Chondrocyte (in vitro differentiated cells): Measurements from ENCODE around the gene ALPK3. TPM values are rescaled to one million over a fixed set of nuclear protein-coding genes. Genes with fewer than 3 reads are reported as not detected.

Source experiments
- DNase-seq: peaks from one replicate; pipeline ENCODE4 v3.0.0; 2021; ENCODE audit warnings: mixed read lengths, low spot score
- H3K27ac Mint-ChIP-seq: one replicate; pipeline ENCODE4 v1.8.0; 2021; ENCODE audit warnings: mild to moderate bottlenecking, moderate library complexity, mixed read lengths; ENCODE audit not compliant: unreplicated experiment
- H3K27me3 Mint-ChIP-seq: 2 replicates; pipeline ENCODE4 v1.8.0; 2021; ENCODE audit warnings: low read depth, mixed read lengths
- H3K36me3 Mint-ChIP-seq: 2 replicates; pipeline ENCODE4 v1.8.0; 2021; ENCODE audit warnings: low read depth, mixed read lengths
- H3K4me1 Mint-ChIP-seq: 2 replicates; pipeline ENCODE4 v1.8.0; 2021; ENCODE audit warnings: low read depth, mild to moderate bottlenecking, mixed read lengths
- H3K4me3 Mint-ChIP-seq: one replicate; pipeline ENCODE4 v1.8.0; 2021; ENCODE audit warnings: mild to moderate bottlenecking, moderate library complexity, mixed read lengths; ENCODE audit not compliant: unreplicated experiment
- H3K9me3 Mint-ChIP-seq: 2 replicates; pipeline ENCODE4 v1.8.0; 2021; ENCODE audit warnings: low read depth, mixed read lengths
- CTCF ChIP-seq: fragments of 200-600 bp; sonication (generic); IDR thresholded peaks from 2 replicates; pipeline ENCODE4 v1.5.0; 2021; ENCODE audit warnings: antibody characterized with exemption, mild to moderate bottlenecking, moderate library complexity
- total RNA-seq: library from RNA; stranded (reverse); gene quantifications from 3 replicates; pipeline ENCODE4 v1.2.1, GENCODE V29; 2021

The ALPK3 gene
- total RNA-seq, 1 donor from 2014 or later = 6.4 TPM

GRCh38 chr15:84790676-84791075 is 26.5 kb upstream of the ALPK3 start:
- DNase-seq = no peak
- H3K4me1 Mint-ChIP-seq = peaks cover 45% of the 10 kb centered on the region
- H3K9me3 Mint-ChIP-seq = peaks cover 3% of the 10 kb centered on the region
- H3K4me3 Mint-ChIP-seq = no peak overlapping the region
- H3K27me3 Mint-ChIP-seq = no peaks in the 10 kb centered on the region
- peak overlapping the region; percentile 1 for H3K27ac Mint-ChIP-seq
- TF ChIP-seq CTCF = no peak
- peaks cover 15% of the 10 kb centered on the region for H3K36me3 Mint-ChIP-seq

GRCh38 chr15:84791763-84792162 is 25.4 kb upstream of the ALPK3 start:
- Mint-ChIP-seq H3K36me3 (peaks cover 17% of the 10 kb centered on the region), H3K27me3 (no peaks in the 10 kb centered on the region), H3K4me1 (peaks cover 44% of the 10 kb centered on the region), H3K27ac (peak overlapping the region; percentile 42), H3K4me3 (no peak overlapping the region), H3K9me3 (peaks cover 3% of the 10 kb centered on the region)
- TF ChIP-seq CTCF = no peak
- no peak for DNase-seq

GRCh38 chr15:84793431-84794161 is 23.6 kb upstream of the ALPK3 start:
- Mint-ChIP-seq H3K4me3 (no peak overlapping the region), H3K9me3 (peaks cover 3% of the 10 kb centered on the region), H3K27ac (no peak overlapping the region), H3K27me3 (no peaks in the 10 kb centered on the region), H3K36me3 (peaks cover 25% of the 10 kb centered on the region), H3K4me1 (peaks cover 42% of the 10 kb centered on the region)
- DNase-seq = no peak
- TF ChIP-seq CTCF = no peak

GRCh38 chr15:84794162-84794547 is 23.0 kb upstream of the ALPK3 start:
- H3K27ac Mint-ChIP-seq = no peak overlapping the region
- peaks cover 3% of the 10 kb centered on the region for H3K9me3 Mint-ChIP-seq
- no peaks in the 10 kb centered on the region for H3K27me3 Mint-ChIP-seq
- peaks cover 29% of the 10 kb centered on the region for H3K36me3 Mint-ChIP-seq
- TF ChIP-seq CTCF = no peak
- no peak overlapping the region for H3K4me3 Mint-ChIP-seq
- no peak for DNase-seq
- peaks cover 42% of the 10 kb centered on the region for H3K4me1 Mint-ChIP-seq

- no peak for TF ChIP-seq CTCF
- H3K27me3 Mint-ChIP-seq = no peaks in the 10 kb centered on the region
- H3K27ac Mint-ChIP-seq = no peak overlapping the region
- H3K4me3 Mint-ChIP-seq = no peak overlapping the region
- peaks cover 42% of the 10 kb centered on the region for H3K4me1 Mint-ChIP-seq
- H3K36me3 Mint-ChIP-seq = peaks cover 37% of the 10 kb centered on the region
- no peak for DNase-seq
- peaks cover 3% of the 10 kb centered on the region for H3K9me3 Mint-ChIP-seq
Observed at GRCh38 chr15:84795186-84795585, 22.0 kb upstream of the ALPK3 start.
